ENCODE data around the gene EDA2R. TPM values are rescaled to one million over a fixed set of nuclear protein-coding genes. Genes with fewer than 3 reads are reported as not detected.

EDA2R gene
- polyA plus RNA-seq, 3 donors: 0.03 TPM; not detected in 2

DNA sequence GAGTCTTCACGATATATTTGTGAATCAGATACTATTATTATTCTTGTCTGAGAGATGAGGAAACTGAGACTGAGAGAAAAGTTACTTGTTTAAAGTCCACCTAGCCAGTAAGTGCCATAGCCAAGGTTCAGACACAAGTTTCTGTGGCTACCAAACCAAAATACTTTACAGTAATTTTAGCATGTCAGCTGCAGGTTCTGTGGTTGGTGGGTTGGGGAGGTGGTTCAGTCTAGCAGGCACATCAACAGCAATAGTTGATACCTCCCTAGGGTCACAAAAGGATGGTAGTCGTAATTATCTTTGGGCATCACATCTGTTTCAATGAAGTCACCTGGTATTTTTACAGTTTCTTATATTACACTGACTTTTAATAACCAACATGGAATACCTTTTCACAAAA is 35.6 kb upstream of the EDA2R start:
- TF ChIP-seq, protein P1, sequence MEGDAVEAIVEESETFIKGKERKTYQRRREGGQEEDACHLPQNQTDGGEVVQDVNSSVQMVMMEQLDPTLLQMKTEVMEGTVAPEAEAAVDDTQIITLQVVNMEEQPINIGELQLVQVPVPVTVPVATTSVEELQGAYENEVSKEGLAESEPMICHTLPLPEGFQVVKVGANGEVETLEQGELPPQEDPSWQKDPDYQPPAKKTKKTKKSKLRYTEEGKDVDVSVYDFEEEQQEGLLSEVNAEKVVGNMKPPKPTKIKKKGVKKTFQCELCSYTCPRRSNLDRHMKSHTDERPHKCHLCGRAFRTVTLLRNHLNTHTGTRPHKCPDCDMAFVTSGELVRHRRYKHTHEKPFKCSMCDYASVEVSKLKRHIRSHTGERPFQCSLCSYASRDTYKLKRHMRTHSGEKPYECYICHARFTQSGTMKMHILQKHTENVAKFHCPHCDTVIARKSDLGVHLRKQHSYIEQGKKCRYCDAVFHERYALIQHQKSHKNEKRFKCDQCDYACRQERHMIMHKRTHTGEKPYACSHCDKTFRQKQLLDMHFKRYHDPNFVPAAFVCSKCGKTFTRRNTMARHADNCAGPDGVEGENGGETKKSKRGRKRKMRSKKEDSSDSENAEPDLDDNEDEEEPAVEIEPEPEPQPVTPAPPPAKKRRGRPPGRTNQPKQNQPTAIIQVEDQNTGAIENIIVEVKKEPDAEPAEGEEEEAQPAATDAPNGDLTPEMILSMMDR (IDR thresholded peaks at IDR 0.05): no peak
- Histone ChIP-seq H3K27ac (ENCODE audit: low read depth in 1 of 2, low read length in 2 of 2) (no peak overlapping the region), H3K4me3 (replicated peaks in 1 of 3; ENCODE audit: low read depth in 2 of 3, low read length in 3 of 3) (no peak overlapping the region), H3K36me3 (replicated peaks in 1 of 2; ENCODE audit: control insufficient read depth in 1 of 2, insufficient read depth in 2 of 2, low read length in 2 of 2) (no peaks in the 10 kb centered on the region), H3K9me3 (replicated peaks in 1 of 2; ENCODE audit: control insufficient read depth in 1 of 2, insufficient read depth in 1 of 2, low read length in 2 of 2) (no peaks in the 10 kb centered on the region), H3K79me2 (ENCODE audit: insufficient read depth, low read length) (no peaks in the 10 kb centered on the region), H3K27me3 (ENCODE audit: control insufficient read depth in 2 of 2, insufficient read depth in 2 of 2, low read length in 2 of 2) (no peaks in the 10 kb centered on the region), H3K4me1 (ENCODE audit: control insufficient read depth in 1 of 2, insufficient read depth in 2 of 2, low read length in 2 of 2) (no peaks in the 10 kb centered on the region), H3K4me2 (replicated peaks; ENCODE audit: extremely low read depth, low read length, poor library complexity, severe bottlenecking) (no peak overlapping the region), H3K9ac (ENCODE audit: insufficient read depth, low read length, poor library complexity, severe bottlenecking) (no peak overlapping the region), H4K20me1 (ENCODE audit: insufficient read depth, low read length) (no peaks in the 10 kb centered on the region), H2AFZ (ENCODE audit: insufficient read depth, low read depth, low read length, poor library complexity, severe bottlenecking) (no peak overlapping the region)
- WGBS (ENCODE audit: insufficient coverage): no CpG with 5 or more reads among the region's 2 CpGs
- DNase-seq: no peak
- Mint-ChIP-seq H3K36me3 (no peaks in the 10 kb centered on the region), H3K9me3 (peaks cover 0 to 2% (median 0%) of the 10 kb centered on the region in 7 donors), H3K4me1 (no peaks in the 10 kb centered on the region), H3K27me3 (ENCODE audit: low read depth in 3 of 3) (no peaks in the 10 kb centered on the region), H3K4me3 (no peak overlapping the region), H3K27ac (no peak overlapping the region)
- intact Hi-C loops (cut with micrococcal nuclease): no loop called here

DNA sequence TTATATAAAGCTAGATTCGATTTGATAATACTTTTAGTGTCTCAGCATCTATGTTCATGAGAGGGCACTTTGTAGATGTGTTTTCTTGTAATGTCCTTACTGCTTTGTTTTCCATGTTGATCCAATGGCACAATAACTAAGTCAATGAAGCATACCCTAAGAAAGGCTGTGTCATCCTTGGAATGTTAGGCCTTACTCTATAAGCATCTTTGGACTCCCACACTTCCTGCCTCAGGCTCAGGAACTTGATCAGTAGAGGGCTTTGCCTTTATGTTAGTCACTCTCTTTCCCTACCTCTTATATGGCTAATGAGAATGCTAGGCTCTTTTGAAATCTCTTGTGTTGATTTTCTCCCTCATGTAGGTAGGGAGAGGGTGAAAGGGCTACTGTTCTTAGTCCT is 33.2 kb upstream of the EDA2R start:
- Histone ChIP-seq H3K27ac (ENCODE audit: low read depth in 1 of 2, low read length in 2 of 2) (no peak overlapping the region), H3K9me3 (replicated peaks in 1 of 2; ENCODE audit: control insufficient read depth in 1 of 2, insufficient read depth in 1 of 2, low read length in 2 of 2) (no peaks in the 10 kb centered on the region), H3K27me3 (ENCODE audit: control insufficient read depth in 2 of 2, insufficient read depth in 2 of 2, low read length in 2 of 2) (no peaks in the 10 kb centered on the region), H3K9ac (ENCODE audit: insufficient read depth, low read length, poor library complexity, severe bottlenecking) (no peak overlapping the region), H4K20me1 (ENCODE audit: insufficient read depth, low read length) (no peaks in the 10 kb centered on the region), H3K4me3 (replicated peaks in 1 of 3; ENCODE audit: low read depth in 2 of 3, low read length in 3 of 3) (no peak overlapping the region), H3K4me2 (replicated peaks; ENCODE audit: extremely low read depth, low read length, poor library complexity, severe bottlenecking) (no peak overlapping the region), H3K4me1 (ENCODE audit: control insufficient read depth in 1 of 2, insufficient read depth in 2 of 2, low read length in 2 of 2) (no peaks in the 10 kb centered on the region), H3K79me2 (ENCODE audit: insufficient read depth, low read length) (no peaks in the 10 kb centered on the region), H2AFZ (ENCODE audit: insufficient read depth, low read depth, low read length, poor library complexity, severe bottlenecking) (no peak overlapping the region), H3K36me3 (replicated peaks in 1 of 2; ENCODE audit: control insufficient read depth in 1 of 2, insufficient read depth in 2 of 2, low read length in 2 of 2) (no peaks in the 10 kb centered on the region)
- no peak for DNase-seq
- H3K4me3 Mint-ChIP-seq: no peak overlapping the region
- WGBS (ENCODE audit: insufficient coverage): no CpG with 5 or more reads among the region's 1 CpG
- TF ChIP-seq, protein P1 (IDR thresholded peaks at IDR 0.05): no peak
- intact Hi-C loops (cut with micrococcal nuclease): no loop called here
- no peaks in the 10 kb centered on the region for H3K36me3 Mint-ChIP-seq
- H3K4me1 Mint-ChIP-seq: no peaks in the 10 kb centered on the region
- H3K9me3 Mint-ChIP-seq: peaks cover 0 to 6% (median 0%) of the 10 kb centered on the region in 7 donors
- H3K27me3 Mint-ChIP-seq (ENCODE audit: low read depth in 3 of 3): peaks cover 0 to 2% (median 0%) of the 10 kb centered on the region in 3 donors
- no peak overlapping the region for H3K27ac Mint-ChIP-seq
